Kidney (tissue), 14 donors: ENCODE data around the gene UPK1B. TPM values are rescaled to one million over a fixed set of nuclear protein-coding genes. Genes with fewer than 3 reads are reported as not detected.
"Not testable (repeated sequence)": the region's sequence is repeated elsewhere in the genome, so short reads cannot be mapped to it uniquely, and the experiment has no call there.

Experiments used
- DNase-seq, 5 donors: peaks; one replicate each; pipeline ENCODE4 v3.0.0-alpha.2; 2013 to 2020
- FAIRE-seq: peaks from 2 replicates; lab custom pipeline; 2012; peaks lifted over from hg19 to GRCh38; lab: Jason Lieb, UNC
- H3K27ac ChIP-seq, 2 donors: one replicate each; pipeline ENCODE4 v1.7.0; 2013; ENCODE audit warnings: low read depth in 2 of 2, low read length in 2 of 2, inconsistent platforms in 1 of 2
- H3K27me3 ChIP-seq: one replicate; pipeline ENCODE4 v1.7.1; 2013; ENCODE audit warnings: low read length, inconsistent platforms; ENCODE audit not compliant: control insufficient read depth, insufficient read depth
- H3K36me3 ChIP-seq, 3 donors: one replicate each; pipeline versions ENCODE4 v1.7.0 to v1.7.1; 2013; ENCODE audit warnings: low read length in 3 of 3, control low read depth in 1 of 3, inconsistent platforms in 1 of 3; ENCODE audit not compliant: insufficient read depth in 3 of 3, control insufficient read depth in 2 of 3
- H3K4me1 ChIP-seq, 3 donors: one replicate each; pipeline versions ENCODE4 v1.7.0 to v1.7.1; 2013; ENCODE audit warnings: low read length in 3 of 3, inconsistent platforms in 1 of 3, low read depth in 1 of 3; ENCODE audit not compliant: control insufficient read depth in 2 of 3, insufficient read depth in 2 of 3
- H3K4me3 ChIP-seq, 3 donors: one replicate each; pipeline versions ENCODE4 v1.7.0 to v1.8.1; 2013; ENCODE audit warnings: low read length in 3 of 3, control low read depth in 1 of 3, inconsistent platforms in 1 of 3
- H3K9ac ChIP-seq, 3 donors: one replicate each; pipeline versions ENCODE4 v1.7.0 to v1.7.1; 2013; ENCODE audit warnings: low read length in 3 of 3, control low read depth in 1 of 3, inconsistent platforms in 1 of 3
- H3K9me3 ChIP-seq, 3 donors: one replicate each; pipeline versions ENCODE4 v1.7.0 to v1.7.1; 2013; ENCODE audit warnings: low read length in 3 of 3, control low read depth in 1 of 3, inconsistent platforms in 1 of 3; ENCODE audit not compliant: control insufficient read depth in 2 of 3, insufficient read depth in 1 of 3
- intact Hi-C: fragments of 100-400 bp; cut with DNase I; formaldehyde crosslinking; loops from one replicate; pipeline ENCODE4 v1.11.1; 2022
- polyA plus RNA-seq: library from polyadenylated mRNA; stranded (reverse); fragments of 350-450 nt; fragmentation: Illumina TruSeq; extraction: RNeasy Lipid Tissue Mini Kit (QIAGEN cat#74804); gene quantifications from one replicate; pipeline ENCODE4 v1.2.3, GENCODE V29; 2014; ENCODE audit warnings: low read depth, low replicate concordance; ENCODE audit not compliant: insufficient read depth
- total RNA-seq: library from RNA; stranded (reverse); fragmentation: NEBNext Ultra II Directional; extraction: Animal tissue kit (Norgen Biotek cat#: 25700); gene quantifications from one replicate; pipeline ENCODE4 v1.2.1, GENCODE V29; 2021
- TF ChIP-seq, protein P1 (sequence below): IDR thresholded peaks from 3 replicates; pipeline ENCODE4 v1.5.1; 2012; ENCODE audit warnings: mild to moderate bottlenecking, moderate library complexity, borderline replicate concordance; ENCODE audit not compliant: insufficient read depth; ENCODE audit errors: extremely low read depth
- donor health status: control.
- donor health status: control.
- donor health status: control.
- donor health status: control.
- donor health status: control.
- donor health status: DM: yes; HTN: yes; CAD: no.
- donor health status: Normal renal cell carcinoma (clear cell type).

Gene UPK1B
- total and polyA plus RNA-seq, 2 donors from 2014 or later, result 3.9 to 12.4 TPM

DNA sequence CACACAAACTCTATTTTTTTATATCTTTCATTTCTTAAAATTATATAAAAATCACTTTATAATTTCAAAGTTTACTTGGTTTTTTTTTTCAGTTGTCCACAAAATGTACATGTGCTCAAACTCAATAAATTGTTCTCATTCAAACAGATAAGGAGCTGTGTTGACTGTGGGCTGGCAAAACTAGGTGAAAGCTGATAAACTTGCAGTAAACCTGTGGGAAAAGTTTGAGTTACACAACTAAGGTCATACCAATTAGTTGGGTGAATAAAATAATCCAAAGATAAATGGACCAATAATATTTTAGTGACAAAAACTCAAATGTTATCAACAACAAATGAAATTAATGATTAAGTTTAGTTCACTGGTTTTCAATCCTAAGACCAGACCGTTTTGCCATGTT lies 12.6 kb upstream of the UPK1B start:
- H3K4me1 ChIP-seq, result no peaks in the 10 kb centered on the region
- no peak overlapping the region for H3K27ac ChIP-seq
- H3K27me3 ChIP-seq, result no peaks in the 10 kb centered on the region
- TF ChIP-seq, protein P1, sequence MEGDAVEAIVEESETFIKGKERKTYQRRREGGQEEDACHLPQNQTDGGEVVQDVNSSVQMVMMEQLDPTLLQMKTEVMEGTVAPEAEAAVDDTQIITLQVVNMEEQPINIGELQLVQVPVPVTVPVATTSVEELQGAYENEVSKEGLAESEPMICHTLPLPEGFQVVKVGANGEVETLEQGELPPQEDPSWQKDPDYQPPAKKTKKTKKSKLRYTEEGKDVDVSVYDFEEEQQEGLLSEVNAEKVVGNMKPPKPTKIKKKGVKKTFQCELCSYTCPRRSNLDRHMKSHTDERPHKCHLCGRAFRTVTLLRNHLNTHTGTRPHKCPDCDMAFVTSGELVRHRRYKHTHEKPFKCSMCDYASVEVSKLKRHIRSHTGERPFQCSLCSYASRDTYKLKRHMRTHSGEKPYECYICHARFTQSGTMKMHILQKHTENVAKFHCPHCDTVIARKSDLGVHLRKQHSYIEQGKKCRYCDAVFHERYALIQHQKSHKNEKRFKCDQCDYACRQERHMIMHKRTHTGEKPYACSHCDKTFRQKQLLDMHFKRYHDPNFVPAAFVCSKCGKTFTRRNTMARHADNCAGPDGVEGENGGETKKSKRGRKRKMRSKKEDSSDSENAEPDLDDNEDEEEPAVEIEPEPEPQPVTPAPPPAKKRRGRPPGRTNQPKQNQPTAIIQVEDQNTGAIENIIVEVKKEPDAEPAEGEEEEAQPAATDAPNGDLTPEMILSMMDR, result no peak
- intact Hi-C loops, result no loop called here
- no peaks in the 10 kb centered on the region for H3K36me3 ChIP-seq
- FAIRE-seq, result no peak
- no peak overlapping the region for H3K9ac ChIP-seq
- H3K9me3 ChIP-seq, result peaks cover 0 to 5% (median 0%) of the 10 kb centered on the region in 3 donors
- H3K4me3 ChIP-seq, result no peak overlapping the region
- DNase-seq, result no peak

DNA sequence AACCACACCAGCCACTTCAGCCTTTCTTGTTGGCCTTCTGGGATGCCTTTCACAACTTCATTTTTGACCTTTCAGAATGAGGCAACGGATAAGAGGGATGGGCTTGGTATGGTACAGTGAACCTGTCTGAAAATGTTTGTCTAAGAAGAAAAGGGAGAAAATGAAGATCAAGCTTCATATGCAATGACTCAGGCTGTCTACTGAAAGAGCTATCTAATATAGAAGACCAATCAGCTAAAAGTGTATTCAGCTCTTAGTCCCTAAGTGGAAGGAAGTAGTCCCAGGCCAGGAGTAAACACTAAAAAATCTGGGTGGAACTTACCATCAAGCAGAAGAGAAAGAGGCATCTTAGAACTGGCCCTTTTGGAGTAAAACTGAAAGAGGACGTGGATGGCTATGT lies 12.2 kb upstream of the UPK1B start:
- H3K36me3 ChIP-seq, result no peaks in the 10 kb centered on the region
- H3K9me3 ChIP-seq, result peaks cover 0 to 5% (median 0%) of the 10 kb centered on the region in 3 donors
- no peaks in the 10 kb centered on the region for H3K4me1 ChIP-seq
- FAIRE-seq (no peak), DNase-seq (no peak)
- H3K27ac ChIP-seq, result no peak overlapping the region
- no peak overlapping the region for H3K4me3 ChIP-seq
- TF ChIP-seq, protein P1, result no peak
- H3K9ac ChIP-seq, result no peak overlapping the region
- intact Hi-C loops, result no loop called here
- no peaks in the 10 kb centered on the region for H3K27me3 ChIP-seq

DNA sequence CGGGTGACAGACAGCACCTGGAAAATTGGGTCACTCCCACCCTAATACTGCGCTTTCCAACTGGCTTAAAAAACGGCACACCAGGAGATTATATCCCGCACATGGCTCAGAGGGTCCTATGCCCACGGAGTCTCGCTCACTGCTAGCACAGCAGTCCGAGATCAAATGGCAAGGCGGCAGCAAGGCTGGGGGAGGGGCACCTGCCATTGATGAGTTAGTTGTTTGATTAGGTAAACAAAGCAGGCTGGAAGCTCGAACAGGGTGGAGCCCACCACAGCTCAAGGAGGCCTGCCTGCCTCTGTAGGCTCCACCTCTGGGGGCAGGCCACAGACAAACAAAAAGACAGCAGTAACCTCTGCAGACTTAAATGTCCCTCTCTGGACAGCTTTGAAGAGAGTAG lies 8.7 kb upstream of the UPK1B start:
- H3K4me3 ChIP-seq, H3K4me1 ChIP-seq, H3K9me3 ChIP-seq, H3K36me3 ChIP-seq, H3K27ac ChIP-seq, intact Hi-C loops, H3K27me3 ChIP-seq, DNase-seq, H3K9ac ChIP-seq, FAIRE-seq: not testable (repeated sequence)

DNA sequence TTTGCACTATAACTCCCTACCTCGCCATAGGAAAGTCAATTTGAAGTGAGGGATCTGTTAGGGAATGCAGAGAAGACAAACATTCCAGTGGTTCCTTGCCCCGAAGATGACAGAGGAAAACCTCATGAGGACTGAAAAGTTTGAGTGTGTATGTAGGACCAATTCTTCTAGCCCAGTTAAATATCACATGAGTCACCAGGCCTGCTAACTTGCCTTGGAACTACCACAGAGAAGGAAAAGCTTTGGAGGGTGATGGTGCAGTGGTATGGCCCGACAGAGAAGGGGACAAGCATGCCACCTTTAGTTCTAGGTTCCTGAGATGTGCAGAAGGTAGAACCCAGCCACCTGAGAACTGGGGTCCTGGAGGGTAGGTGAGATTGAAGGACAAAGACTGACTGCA lies 2.6 kb upstream of the UPK1B start:
- TF ChIP-seq, protein P1, result no peak
- no peaks in the 10 kb centered on the region for H3K36me3 ChIP-seq
- intact Hi-C loops, result no loop called here
- no peak overlapping the region for H3K9ac ChIP-seq
- H3K27ac ChIP-seq, result no peak overlapping the region
- FAIRE-seq, result no peak
- H3K4me1 ChIP-seq, result peaks cover 0 to 3% (median 0%) of the 10 kb centered on the region in 3 donors
- no peak overlapping the region for H3K4me3 ChIP-seq
- DNase-seq, result no peak
- H3K27me3 ChIP-seq, result no peaks in the 10 kb centered on the region
- no peaks in the 10 kb centered on the region for H3K9me3 ChIP-seq
